ENCODE results near the gene CFAP53. TPM values are rescaled to one million over a fixed set of nuclear protein-coding genes. Genes with fewer than 3 reads are reported as not detected.

Gene CFAP53, protein sequence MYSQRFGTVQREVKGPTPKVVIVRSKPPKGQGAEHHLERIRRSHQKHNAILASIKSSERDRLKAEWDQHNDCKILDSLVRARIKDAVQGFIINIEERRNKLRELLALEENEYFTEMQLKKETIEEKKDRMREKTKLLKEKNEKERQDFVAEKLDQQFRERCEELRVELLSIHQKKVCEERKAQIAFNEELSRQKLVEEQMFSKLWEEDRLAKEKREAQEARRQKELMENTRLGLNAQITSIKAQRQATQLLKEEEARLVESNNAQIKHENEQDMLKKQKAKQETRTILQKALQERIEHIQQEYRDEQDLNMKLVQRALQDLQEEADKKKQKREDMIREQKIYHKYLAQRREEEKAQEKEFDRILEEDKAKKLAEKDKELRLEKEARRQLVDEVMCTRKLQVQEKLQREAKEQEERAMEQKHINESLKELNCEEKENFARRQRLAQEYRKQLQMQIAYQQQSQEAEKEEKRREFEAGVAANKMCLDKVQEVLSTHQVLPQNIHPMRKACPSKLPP
- 0.29 and 1.3 TPM in 2 replicates for total RNA-seq

DNA sequence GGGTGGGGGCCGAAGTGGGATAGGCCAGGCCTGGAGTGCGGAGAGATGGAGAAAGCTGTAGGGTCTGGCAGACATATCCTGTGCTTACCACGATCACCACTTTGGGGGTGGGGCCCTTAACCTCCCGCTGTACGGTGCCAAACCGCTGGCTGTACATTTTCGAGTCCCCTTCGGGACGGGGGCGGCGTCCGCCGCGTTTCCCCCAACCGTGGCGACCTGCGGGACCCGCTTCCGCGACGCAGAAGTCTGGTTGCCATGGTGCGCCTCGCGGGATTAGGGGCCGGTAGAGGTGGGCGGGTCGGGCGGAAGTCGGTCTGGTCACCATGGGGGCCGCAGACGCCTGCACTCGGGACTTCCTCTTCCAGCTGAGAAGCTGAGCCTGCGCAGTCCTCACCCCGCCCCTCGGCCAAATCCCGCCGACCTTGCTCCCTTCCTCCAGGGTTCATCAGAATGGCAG lies at the start of gene CFAP53:
Gene CFAP53 (minus strand): TSS at position 248 of the 457 bp plus-strand sequence. CDS start 91 bp downstream, at position 157.
- Histone ChIP-seq H3K27me3 (ENCODE audit: control insufficient read depth, insufficient read depth, low read length) (no peaks in the 10 kb centered on the region), H3K36me3 (ENCODE audit: control insufficient read depth, insufficient read depth, low read length) (no peaks in the 10 kb centered on the region), H3K4me3 (ENCODE audit: low read depth, low read length) (peak within 1 kb of the TSS; percentile 85)
- TF ChIP-seq, protein P1, sequence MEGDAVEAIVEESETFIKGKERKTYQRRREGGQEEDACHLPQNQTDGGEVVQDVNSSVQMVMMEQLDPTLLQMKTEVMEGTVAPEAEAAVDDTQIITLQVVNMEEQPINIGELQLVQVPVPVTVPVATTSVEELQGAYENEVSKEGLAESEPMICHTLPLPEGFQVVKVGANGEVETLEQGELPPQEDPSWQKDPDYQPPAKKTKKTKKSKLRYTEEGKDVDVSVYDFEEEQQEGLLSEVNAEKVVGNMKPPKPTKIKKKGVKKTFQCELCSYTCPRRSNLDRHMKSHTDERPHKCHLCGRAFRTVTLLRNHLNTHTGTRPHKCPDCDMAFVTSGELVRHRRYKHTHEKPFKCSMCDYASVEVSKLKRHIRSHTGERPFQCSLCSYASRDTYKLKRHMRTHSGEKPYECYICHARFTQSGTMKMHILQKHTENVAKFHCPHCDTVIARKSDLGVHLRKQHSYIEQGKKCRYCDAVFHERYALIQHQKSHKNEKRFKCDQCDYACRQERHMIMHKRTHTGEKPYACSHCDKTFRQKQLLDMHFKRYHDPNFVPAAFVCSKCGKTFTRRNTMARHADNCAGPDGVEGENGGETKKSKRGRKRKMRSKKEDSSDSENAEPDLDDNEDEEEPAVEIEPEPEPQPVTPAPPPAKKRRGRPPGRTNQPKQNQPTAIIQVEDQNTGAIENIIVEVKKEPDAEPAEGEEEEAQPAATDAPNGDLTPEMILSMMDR (IDR thresholded peaks at IDR 0.05; ENCODE audit: insufficient read depth, low read length, poor library complexity, severe bottlenecking) = no peak
- peak; percentile 74 for DNase-seq (ENCODE audit: low read depth)

DNA sequence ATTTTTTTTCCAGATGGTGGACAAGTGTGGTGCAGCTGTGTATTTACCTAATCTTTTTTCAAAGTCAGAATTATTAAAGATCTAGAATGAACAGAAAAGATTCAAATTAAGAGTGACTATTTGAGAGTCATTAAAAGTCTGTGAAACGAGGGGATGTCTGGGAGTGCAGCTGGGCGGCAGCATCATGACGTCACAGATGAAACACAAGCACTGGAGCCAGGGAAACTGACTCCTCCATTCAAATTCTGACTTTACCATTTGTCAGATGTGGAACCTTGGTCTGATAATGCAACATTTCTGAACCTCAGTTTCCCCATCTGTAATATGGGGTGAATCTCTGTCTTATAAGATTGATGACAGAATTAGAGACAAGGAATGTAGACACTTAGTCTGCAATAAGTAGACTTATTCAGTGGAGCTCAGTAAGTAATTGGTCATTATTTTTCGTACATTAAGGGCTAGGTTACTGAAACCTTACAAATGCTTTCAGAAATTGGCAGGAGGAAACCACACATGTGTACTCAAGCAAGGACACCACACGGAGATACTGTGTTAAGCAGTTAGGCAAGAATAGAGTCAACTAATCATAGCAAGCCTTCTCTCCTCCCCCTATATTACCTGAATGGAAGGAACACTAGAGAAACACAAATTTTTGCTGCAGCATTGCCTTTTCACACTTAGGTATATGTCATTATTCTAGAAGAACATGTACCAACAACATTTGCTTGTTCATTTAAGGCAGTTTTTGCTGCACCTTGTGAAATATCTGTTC lies 49.0 kb upstream of the CFAP53 start:
- no peak for DNase-seq (ENCODE audit: low read depth)
- H3K36me3 ChIP-seq (ENCODE audit: control insufficient read depth, insufficient read depth, low read length) = no peaks in the 10 kb centered on the region
- no peak overlapping the region for H3K4me3 ChIP-seq (ENCODE audit: low read depth, low read length)
- H3K27me3 ChIP-seq (ENCODE audit: control insufficient read depth, insufficient read depth, low read length) = no peaks in the 10 kb centered on the region
- TF ChIP-seq, protein P1 (IDR thresholded peaks at IDR 0.05; ENCODE audit: insufficient read depth, low read length, poor library complexity, severe bottlenecking) = no peak

DNA sequence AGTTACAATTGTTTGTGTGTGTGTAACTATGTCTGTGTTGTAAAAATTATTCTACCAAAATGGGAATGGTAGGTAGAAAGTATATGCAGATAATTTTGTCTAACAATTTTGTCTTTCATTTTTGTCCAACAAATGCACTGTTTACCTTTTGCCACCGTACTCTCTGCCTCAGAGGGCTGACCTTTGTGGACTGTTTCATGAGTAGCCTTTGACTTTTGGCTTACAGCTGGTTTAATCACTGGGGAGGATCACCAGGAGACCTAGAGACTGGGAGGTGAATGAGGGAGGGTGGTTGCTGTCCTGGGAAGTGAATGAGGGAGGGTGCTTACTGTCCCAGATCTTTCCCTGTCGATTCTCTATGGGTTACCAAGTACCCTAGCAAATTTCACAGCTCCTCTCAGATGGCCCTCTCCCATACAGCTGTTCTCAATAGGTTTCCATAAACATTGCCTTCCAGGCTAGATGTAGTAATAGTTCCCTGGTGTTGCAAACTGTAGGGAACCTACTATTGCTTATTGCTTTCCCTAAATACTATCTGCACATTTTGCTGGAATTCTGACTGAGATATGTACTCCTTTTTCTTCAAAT lies 47.7 kb upstream of the CFAP53 start:
- TF ChIP-seq, protein P1 (IDR thresholded peaks at IDR 0.05; ENCODE audit: insufficient read depth, low read length, poor library complexity, severe bottlenecking) = no peak
- Histone ChIP-seq H3K27me3 (ENCODE audit: control insufficient read depth, insufficient read depth, low read length) (no peaks in the 10 kb centered on the region), H3K4me3 (ENCODE audit: low read depth, low read length) (no peak overlapping the region), H3K36me3 (ENCODE audit: control insufficient read depth, insufficient read depth, low read length) (no peaks in the 10 kb centered on the region)
- DNase-seq (ENCODE audit: low read depth) = no peak

DNA sequence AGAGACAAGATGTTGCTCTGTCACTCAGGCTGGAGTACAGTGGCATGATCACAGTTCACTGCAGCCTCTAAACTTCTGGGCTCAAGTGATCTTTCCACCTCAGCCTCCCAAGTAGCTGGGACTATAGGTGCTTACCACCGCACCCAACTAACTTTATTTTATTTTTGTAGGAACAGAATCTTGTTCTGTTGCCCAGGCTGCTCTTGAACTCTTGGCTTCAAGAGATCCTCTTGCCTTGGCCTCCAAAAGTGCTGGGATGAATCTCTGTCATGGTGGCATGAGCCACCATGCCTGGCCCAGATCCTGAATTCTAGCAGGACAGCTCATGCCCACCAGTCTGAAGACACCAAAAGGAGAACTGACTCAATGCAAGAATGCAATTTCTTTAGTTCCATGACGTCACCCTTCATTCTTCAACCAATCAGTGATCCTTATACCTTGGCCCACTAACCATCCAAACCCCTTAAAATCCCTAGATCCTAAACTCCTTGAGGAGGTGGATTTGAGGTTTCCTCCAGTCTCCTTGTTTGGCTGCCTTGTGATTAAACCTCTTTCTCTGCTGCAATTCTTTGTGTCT lies 46.8 kb upstream of the CFAP53 start:
- TF ChIP-seq, protein P1 (IDR thresholded peaks at IDR 0.05; ENCODE audit: insufficient read depth, low read length, poor library complexity, severe bottlenecking) = no peak
- no peaks in the 10 kb centered on the region for H3K36me3 ChIP-seq (ENCODE audit: control insufficient read depth, insufficient read depth, low read length)

DNA sequence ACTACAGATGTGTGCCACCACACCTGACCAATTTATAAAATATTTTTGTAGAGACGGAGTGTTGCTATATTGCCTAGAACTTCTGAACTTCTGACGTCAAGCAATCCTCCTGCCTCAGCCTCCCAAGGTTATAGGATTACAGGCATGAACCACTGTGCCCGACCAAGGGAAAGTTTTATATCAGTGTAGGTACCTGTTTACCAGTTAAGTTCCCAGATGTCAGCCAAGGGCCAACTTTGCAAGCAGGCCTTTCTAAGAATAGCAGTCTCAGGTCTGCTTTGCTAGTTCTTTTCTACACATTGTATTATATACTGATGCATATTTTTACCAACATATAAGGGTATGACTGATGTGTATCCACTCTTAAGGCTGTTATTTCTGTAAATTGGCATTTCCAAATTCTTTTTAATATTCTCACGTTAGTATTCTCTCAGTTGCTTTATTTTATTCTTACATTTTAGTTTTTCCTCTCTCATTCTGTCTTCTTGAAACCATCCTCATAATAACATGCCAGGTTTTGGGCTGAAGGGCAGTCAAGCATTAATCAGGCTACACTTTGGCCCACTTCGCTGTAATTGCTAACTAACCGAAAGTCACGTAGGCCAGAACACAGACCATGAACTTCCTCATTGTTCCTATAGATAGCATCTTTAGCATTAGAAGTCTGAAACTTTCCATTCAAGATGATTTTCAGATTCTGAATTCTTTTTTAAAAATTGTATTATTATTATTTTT lies 46.2 kb upstream of the CFAP53 start:
- TF ChIP-seq, protein P1 (IDR thresholded peaks at IDR 0.05; ENCODE audit: insufficient read depth, low read length, poor library complexity, severe bottlenecking) = no peak
- DNase-seq (ENCODE audit: low read depth) = peak; percentile 5
- no peaks in the 10 kb centered on the region for H3K36me3 ChIP-seq (ENCODE audit: control insufficient read depth, insufficient read depth, low read length)
- H3K4me3 ChIP-seq (ENCODE audit: low read depth, low read length) = no peak overlapping the region
- H3K27me3 ChIP-seq (ENCODE audit: control insufficient read depth, insufficient read depth, low read length) = no peaks in the 10 kb centered on the region

More for the DNA sequence above, 46.8 kb upstream of the CFAP53 start:
- no peak for DNase-seq (ENCODE audit: low read depth)
- H3K4me3 ChIP-seq (ENCODE audit: low read depth, low read length) = no peak overlapping the region
- no peaks in the 10 kb centered on the region for H3K27me3 ChIP-seq (ENCODE audit: control insufficient read depth, insufficient read depth, low read length)

All from kidney epithelial cell (primary cell).